IMR-90 (cell line): ENCODE results near the gene JPH4. TPM values are rescaled to one million over a fixed set of nuclear protein-coding genes. Genes with fewer than 3 reads are reported as not detected.
A peak's percentile ranks its signal among the peaks of the same experiment; 100 is the strongest.

ENCODE experiments used
- ATAC-seq: fragments of 200-7000 bp; cut with Tn5 transposase; 2 replicates; pipeline ENCODE4 v1.9.1; 2020; ENCODE audit warnings: low read depth, mild to moderate bottlenecking, moderate library complexity
- BruUV-seq: library from RNA; stranded (reverse); fragments of 400-500 nt; replicated peaks from 2 replicates; lab custom pipeline; 2021; lab: Mats Ljungman, UMichigan
- CTCF ChIA-PET: fragments of 300-600 bp; formaldehyde crosslinking; extraction: SDS; loops from one replicate; lab custom pipeline; 2021; ENCODE audit warnings: antibody characterized with exemption; lab: Yijun Ruan, JAX
- POLR2A ChIA-PET: fragments of 300-600 bp; sonication (Branson Sonifier 250); formaldehyde crosslinking; loops from one replicate; lab custom pipeline; 2022; ENCODE audit warnings: antibody characterized with exemption; ENCODE audit not compliant: unreplicated experiment; lab: Charles Lee
- DNase-seq: peaks from one replicate; pipeline ENCODE4 v3.0.0; 2013
- H2AFZ ChIP-seq: replicated peaks from 2 replicates; pipeline ENCODE3; 2013; ENCODE audit warnings: low read length, mild to moderate bottlenecking; ENCODE audit not compliant: poor library complexity
- H2AK5ac ChIP-seq: 2 replicates; pipeline ENCODE4 v1.6.1; 2013; ENCODE audit warnings: low read depth, low read length, inconsistent platforms
- H2AK9ac ChIP-seq: replicated peaks from 2 replicates; pipeline ENCODE3; 2013; ENCODE audit warnings: mild to moderate bottlenecking, low read depth, low read length, moderate library complexity; ENCODE audit not compliant: poor library complexity
- H2BK120ac ChIP-seq: 2 replicates; pipeline ENCODE4 v1.6.1; 2013; ENCODE audit warnings: low read depth, low read length, inconsistent platforms
- H2BK15ac ChIP-seq: 3 replicates; pipeline ENCODE4 v1.6.1; 2013; ENCODE audit warnings: low read depth, low read length, inconsistent platforms
- H2BK20ac ChIP-seq: 2 replicates; pipeline ENCODE4 v1.6.1; 2013; ENCODE audit warnings: low read depth, mild to moderate bottlenecking, inconsistent platforms, low read length, moderate library complexity
- H2BK5ac ChIP-seq: 2 replicates; pipeline ENCODE4 v1.6.1; 2013; ENCODE audit warnings: mild to moderate bottlenecking, low read depth, low read length, inconsistent platforms; ENCODE audit not compliant: poor library complexity, severe bottlenecking
- H3K14ac ChIP-seq: replicated peaks from 2 replicates; pipeline ENCODE4 v1.6.1; 2013; ENCODE audit warnings: low read depth, low read length, inconsistent platforms
- H3K18ac ChIP-seq: 2 replicates; pipeline ENCODE4 v1.6.1; 2013; ENCODE audit warnings: low read depth, low read length, control low read depth
- H3K23ac ChIP-seq: 2 replicates; pipeline ENCODE4 v1.6.1; 2013; ENCODE audit warnings: low read depth, low read length, inconsistent platforms
- H3K27ac ChIP-seq: 2 replicates; pipeline ENCODE4 v1.5.1; 2013; ENCODE audit warnings: mild to moderate bottlenecking, control low read depth, low read length; ENCODE audit not compliant: insufficient read depth
- H3K27me3 ChIP-seq: 2 replicates; pipeline ENCODE4 v1.6.1; 2013; ENCODE audit warnings: low read length; ENCODE audit not compliant: control insufficient read depth, insufficient read depth
- H3K36me3 ChIP-seq: 2 replicates; pipeline ENCODE4 v1.6.1; 2013; ENCODE audit warnings: low read length, mixed read lengths; ENCODE audit not compliant: control insufficient read depth, insufficient read depth
- H3K4ac ChIP-seq: 2 replicates; pipeline ENCODE4 v1.6.1; 2013; ENCODE audit warnings: low read depth, low read length, inconsistent platforms
- H3K4me1 ChIP-seq: 2 replicates; pipeline ENCODE4 v1.6.1; 2013; ENCODE audit warnings: low read length, mixed read lengths; ENCODE audit not compliant: control insufficient read depth, insufficient read depth
- H3K4me2 ChIP-seq: 2 replicates; pipeline ENCODE4 v1.6.1; 2013; ENCODE audit warnings: low read depth, mild to moderate bottlenecking, control low read depth, low read length, moderate library complexity
- H3K4me3 ChIP-seq: 2 replicates; pipeline ENCODE4 v1.5.1; 2013; ENCODE audit warnings: low read depth, mild to moderate bottlenecking, control low read depth, low read length, moderate library complexity; ENCODE audit not compliant: insufficient read depth
- H3K56ac ChIP-seq: 2 replicates; pipeline ENCODE4 v1.6.1; 2013; ENCODE audit warnings: low read length, inconsistent platforms; ENCODE audit not compliant: insufficient read depth; ENCODE audit errors: extremely low read depth
- H3K79me1 ChIP-seq, 2 experiments: 2 replicates each; pipeline ENCODE4 v1.6.1; 2013; ENCODE audit warnings: low read length in 2 of 2, inconsistent platforms in 1 of 2, low read depth in 1 of 2
- H3K9ac ChIP-seq: 2 replicates; pipeline ENCODE4 v1.6.1; 2013; ENCODE audit warnings: low read depth, low read length, control low read depth
- H3K9me1 ChIP-seq: 2 replicates; pipeline ENCODE4 v1.6.1; 2013; ENCODE audit warnings: low read length, inconsistent platforms; ENCODE audit not compliant: insufficient read depth
- H3K9me3 ChIP-seq: 2 replicates; pipeline ENCODE4 v1.6.1; 2013; ENCODE audit warnings: low read length; ENCODE audit not compliant: control insufficient read depth, insufficient read depth
- H4K20me1 ChIP-seq: 2 replicates; pipeline ENCODE4 v1.6.1; 2013; ENCODE audit warnings: low read length, inconsistent platforms; ENCODE audit not compliant: insufficient read depth
- H4K5ac ChIP-seq: 2 replicates; pipeline ENCODE4 v1.6.1; 2013; ENCODE audit warnings: mild to moderate bottlenecking, low read depth, low read length, control low read depth
- H4K8ac ChIP-seq, 2 experiments: 2 replicates each; pipeline ENCODE4 v1.6.1; 2013; ENCODE audit warnings: low read depth in 2 of 2, low read length in 2 of 2, control low read depth in 1 of 2, inconsistent platforms in 1 of 2
- H4K91ac ChIP-seq: 2 replicates; pipeline ENCODE4 v1.6.1; 2013; ENCODE audit warnings: low read depth, low read length, inconsistent platforms; ENCODE audit not compliant: insufficient read depth
- CHD1 ChIP-seq: IDR thresholded peaks from 2 replicates; pipeline ENCODE4 v1.6.1; 2012; ENCODE audit warnings: low read depth, low read length, improper control_type of control experiment
- CTCF ChIP-seq: conservative IDR thresholded peaks from 2 replicates; pipeline ENCODE4 v1.5.1; 2012; ENCODE audit warnings: mild to moderate bottlenecking, low read depth, low read length, improper control_type of control experiment
- MAFK ChIP-seq: IDR thresholded peaks from 2 replicates; pipeline ENCODE4 v1.6.1; 2012; ENCODE audit warnings: low read depth, low read length, improper control_type of control experiment
- MAZ ChIP-seq: IDR thresholded peaks from 2 replicates; pipeline ENCODE4 v1.6.1; 2012; ENCODE audit warnings: low read depth, mild to moderate bottlenecking, low read length, improper control_type of control experiment, moderate library complexity, borderline replicate concordance
- MXI1 ChIP-seq: IDR thresholded peaks from 2 replicates; pipeline ENCODE4 v1.6.1; 2012; ENCODE audit warnings: low read depth, mild to moderate bottlenecking, low read length, moderate library complexity, borderline replicate concordance
- POLR2A ChIP-seq: IDR thresholded peaks from 2 replicates; pipeline ENCODE4 v1.6.1; 2012; ENCODE audit warnings: mild to moderate bottlenecking, low read depth, low read length
- RAD21 ChIP-seq: IDR thresholded peaks from 2 replicates; pipeline ENCODE4 v1.6.1; 2012; ENCODE audit warnings: low read length, improper control_type of control experiment
- RCOR1 ChIP-seq: IDR thresholded peaks from 2 replicates; pipeline ENCODE4 v1.6.1; 2012; ENCODE audit warnings: mild to moderate bottlenecking, low read length, improper control_type of control experiment; ENCODE audit not compliant: insufficient replicate concordance
- WGBS, 2 experiments: methylation state at CpG; one replicate each; pipeline versions ENCODE4 v1.1.5 to v1.1.7; 2013; ENCODE audit warnings: missing lambda C conversion rate in 2 of 2; ENCODE audit not compliant: insufficient read length in 1 of 2; ENCODE audit errors: extremely low coverage in 2 of 2; 5-methylcytosine and 5-hydroxymethylcytosine counted together
- dilution Hi-C: fragments of 300-500 bp; cut with HindIII; formaldehyde crosslinking; loops from one replicate; pipeline ENCODE4 v1.14.3; 2018; ENCODE audit warnings: low sequenced_read_pairs; ENCODE audit not compliant: unreplicated experiment
- in situ Hi-C: fragments of 300-500 bp; cut with MboI; formaldehyde crosslinking; loops from 3 replicates; pipeline ENCODE4 v1.14.3; 2019; ENCODE audit warnings: low sequenced_read_pairs, inconsistent platforms, mixed read lengths
- intact Hi-C: fragments of 100-400 bp; cut with micrococcal nuclease; formaldehyde crosslinking; loops from 2 replicates; pipeline ENCODE4 v1.10.0; 2022
- polyA plus RNA-seq, 3 experiments: library from polyadenylated mRNA; depleted of rRNA; stranded (reverse); fragments of >200 nt; gene quantifications; 2 replicates each; pipeline ENCODE4 v1.2.3, GENCODE V29; 2012; ENCODE audit warnings: low replicate concordance in 1 of 3
- total RNA-seq: library from RNA; depleted of rRNA; stranded (reverse); fragments of >200 nt; gene quantifications from 2 replicates; pipeline ENCODE4 v1.2.3, GENCODE V29; 2012
- TF ChIP-seq, protein P1 (sequence below): fragments of 150-350 bp; IDR thresholded peaks from 2 replicates; pipeline ENCODE4 v1.6.1; 2016; ENCODE audit warnings: low read depth, mild to moderate bottlenecking, low read length, moderate library complexity, borderline replicate concordance
- TF ChIP-seq, protein P2 (sequence below): fragments of 150-350 bp; IDR thresholded peaks from 2 replicates; pipeline ENCODE4 v1.6.1; 2017; ENCODE audit warnings: mild to moderate bottlenecking, antibody characterized with exemption, low read length, low read depth

JPH4 gene
- total and polyA plus RNA-seq, 2 of the 4 experiments (the other 2 are of a cell fraction) = not detected

- TF ChIP-seq, protein P1, sequence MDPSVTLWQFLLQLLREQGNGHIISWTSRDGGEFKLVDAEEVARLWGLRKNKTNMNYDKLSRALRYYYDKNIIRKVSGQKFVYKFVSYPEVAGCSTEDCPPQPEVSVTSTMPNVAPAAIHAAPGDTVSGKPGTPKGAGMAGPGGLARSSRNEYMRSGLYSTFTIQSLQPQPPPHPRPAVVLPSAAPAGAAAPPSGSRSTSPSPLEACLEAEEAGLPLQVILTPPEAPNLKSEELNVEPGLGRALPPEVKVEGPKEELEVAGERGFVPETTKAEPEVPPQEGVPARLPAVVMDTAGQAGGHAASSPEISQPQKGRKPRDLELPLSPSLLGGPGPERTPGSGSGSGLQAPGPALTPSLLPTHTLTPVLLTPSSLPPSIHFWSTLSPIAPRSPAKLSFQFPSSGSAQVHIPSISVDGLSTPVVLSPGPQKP = no peak
Measured at GRCh38 chr14:23538785-23539184, 39.8 kb downstream of the JPH4 start (continued).

- BruUV-seq = no TSS peak
- H3K79me1 ChIP-seq = no peaks in the 10 kb centered on the region
- H2AFZ ChIP-seq = peak overlapping the region; percentile 69
- WGBS, 2 experiments = 35% methylated on average over 5 of the region's 10 CpGs; no CpG with 5 or more reads in 1 of the 2 experiments
- intact Hi-C loops (no loop called here), dilution Hi-C loops (no loop called here), in situ Hi-C loops (no loop called here)
- H3K9me3 ChIP-seq = no peaks in the 10 kb centered on the region
- no peak overlapping the region for H3K27ac ChIP-seq
- ChIA-PET POLR2A (interaction anchor here (0.6 kb wide), 1 partner anchor 58 kb away, joined by 3 read pairs; no protein-coding TSS in a partner anchor), CTCF (interaction anchor here (0.6 kb wide), 1 partner anchor 49 kb away, joined by 3 read pairs; no protein-coding TSS in a partner anchor)
- no peak overlapping the region; the same call in 1 of the 2 replicates for H4K5ac ChIP-seq
- DNase-seq (no peak), ATAC-seq (no peak; the same call in 1 of the 2 replicates)
- H3K9ac ChIP-seq = no peak overlapping the region
- H2AK5ac ChIP-seq = no peak overlapping the region
- no peak overlapping the region for H3K18ac ChIP-seq
- no peak overlapping the region for H3K4me2 ChIP-seq
- H2BK20ac ChIP-seq = no peak overlapping the region
- H3K36me3 ChIP-seq = no peaks in the 10 kb centered on the region
- peaks cover 6% of the 10 kb centered on the region for H3K4me1 ChIP-seq
- no peaks in the 10 kb centered on the region; the same call in 1 of the 2 replicates for H4K20me1 ChIP-seq
- H3K9me1 ChIP-seq = no peaks in the 10 kb centered on the region
- H3K23ac ChIP-seq = peak overlapping the region; percentile 46; the same call in 1 of the 2 replicates
- no peak overlapping the region for H3K14ac ChIP-seq
- no peak overlapping the region for H2BK5ac ChIP-seq
- peak overlapping the region in 1 of 2 experiments; percentile 39; a peak in 2 of 4 replicates for H4K8ac ChIP-seq
- H4K91ac ChIP-seq = no peak overlapping the region
- no peak overlapping the region for H2BK120ac ChIP-seq
- H3K4me3 ChIP-seq = no peak overlapping the region
- H3K27me3 ChIP-seq = no peaks in the 10 kb centered on the region
- H2BK15ac ChIP-seq = no peak overlapping the region
- H3K56ac ChIP-seq = no peak overlapping the region
- H3K4ac ChIP-seq = no peak overlapping the region
- H2AK9ac ChIP-seq = peak overlapping the region; percentile 61
- TF ChIP-seq RCOR1 = no peak
- TF ChIP-seq MXI1 = no peak
- no peak for TF ChIP-seq MAZ
- TF ChIP-seq, protein P1 = no peak
- TF ChIP-seq RAD21 = no peak
- no peak for TF ChIP-seq MAFK
- no peak for TF ChIP-seq CHD1
- TF ChIP-seq, protein P2, sequence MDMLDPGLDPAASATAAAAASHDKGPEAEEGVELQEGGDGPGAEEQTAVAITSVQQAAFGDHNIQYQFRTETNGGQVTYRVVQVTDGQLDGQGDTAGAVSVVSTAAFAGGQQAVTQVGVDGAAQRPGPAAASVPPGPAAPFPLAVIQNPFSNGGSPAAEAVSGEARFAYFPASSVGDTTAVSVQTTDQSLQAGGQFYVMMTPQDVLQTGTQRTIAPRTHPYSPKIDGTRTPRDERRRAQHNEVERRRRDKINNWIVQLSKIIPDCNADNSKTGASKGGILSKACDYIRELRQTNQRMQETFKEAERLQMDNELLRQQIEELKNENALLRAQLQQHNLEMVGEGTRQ = no peak
- no peak for TF ChIP-seq CTCF
- no peak for TF ChIP-seq POLR2A
Measured at GRCh38 chr14:23538050-23538718, 40.4 kb downstream of the JPH4 start.
